Measurements from ENCODE around the gene RIBC1. TPM values are rescaled to one million over a fixed set of nuclear protein-coding genes. Genes with fewer than 3 reads are reported as not detected.
"Not testable (repeated sequence)": the region's sequence is repeated elsewhere in the genome, so short reads cannot be mapped to it uniquely, and the experiment has no call there.

RIBC1 gene
- total RNA-seq, 2 donors from 2014 or later = 0.71 to 0.74 TPM

DNA sequence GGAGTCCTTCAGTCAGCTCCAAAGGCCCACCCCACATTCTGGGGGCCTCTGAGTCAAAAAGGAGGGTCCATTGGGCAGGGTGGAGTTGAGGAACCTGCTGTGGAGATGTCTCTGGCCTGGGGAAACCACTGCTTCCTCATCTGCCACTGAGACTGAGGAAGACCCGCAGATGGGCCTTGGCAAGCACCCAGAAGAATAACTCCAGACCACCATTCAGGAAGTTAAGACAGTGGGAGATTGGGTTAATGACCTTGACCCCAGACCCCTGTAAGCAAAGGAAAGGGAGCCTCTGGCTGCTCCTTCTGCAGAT is 19.6 kb downstream of the RIBC1 start:
- Mint-ChIP-seq H3K27ac (no peak overlapping the region), H3K9me3 (no peaks in the 10 kb centered on the region), H3K27me3 (no peaks in the 10 kb centered on the region), H3K4me3 (peak overlapping the region; percentile 81), H3K36me3 (ENCODE audit: low read depth) (no peaks in the 10 kb centered on the region), H3K4me1 (peaks cover 6% of the 10 kb centered on the region)
- no peak for ATAC-seq (replicated peaks)

DNA sequence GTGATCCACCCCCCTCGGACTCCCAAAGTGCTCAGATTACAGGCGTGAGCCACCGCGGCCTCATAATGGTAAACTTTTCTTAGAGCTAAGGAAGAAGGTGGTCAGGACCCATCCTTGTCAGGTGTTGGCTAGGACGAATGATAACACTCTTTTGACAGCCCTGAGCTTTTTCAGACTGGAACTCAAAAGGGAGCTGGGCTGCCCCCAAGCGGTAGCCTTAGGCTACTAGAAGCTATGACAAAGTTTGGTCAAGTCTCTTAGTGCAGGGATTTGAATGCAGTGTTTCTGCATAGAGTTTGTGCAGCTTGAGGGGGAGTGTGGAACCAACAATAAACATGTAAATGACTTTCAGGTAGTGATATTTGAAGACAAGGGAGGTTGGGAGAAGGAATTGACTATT is 23.3 kb downstream of the RIBC1 start:
- H3K4me3 Mint-ChIP-seq = no peak overlapping the region
- ATAC-seq (replicated peaks) = peak; percentile 44
- H3K27me3 Mint-ChIP-seq = no peaks in the 10 kb centered on the region
- H3K9me3 Mint-ChIP-seq = no peaks in the 10 kb centered on the region
- H3K27ac Mint-ChIP-seq = no peak overlapping the region
- H3K36me3 Mint-ChIP-seq (ENCODE audit: low read depth) = no peaks in the 10 kb centered on the region
- no peaks in the 10 kb centered on the region for H3K4me1 Mint-ChIP-seq

DNA sequence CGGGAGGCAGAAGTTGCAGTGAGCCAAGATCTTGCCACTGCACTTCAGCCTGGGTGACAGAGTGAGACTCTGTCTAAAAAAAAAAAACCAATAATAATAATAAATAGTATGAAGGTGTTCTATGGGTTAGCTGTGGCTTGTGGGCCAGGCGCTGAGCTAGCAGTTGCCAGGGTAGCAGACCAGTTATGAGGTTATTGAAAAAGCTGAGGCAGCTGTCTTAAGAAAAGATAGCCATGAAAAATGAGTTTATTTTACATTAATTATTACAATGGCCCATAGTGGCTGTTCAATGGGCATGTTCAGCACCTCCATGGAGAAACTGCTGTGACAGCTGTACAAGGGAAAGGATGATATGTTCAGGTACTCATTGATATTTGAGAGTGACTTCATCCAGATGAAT is 24.8 kb downstream of the RIBC1 start:
- no peak overlapping the region for H3K4me3 Mint-ChIP-seq
- ATAC-seq (replicated peaks) = no peak
- H3K27ac Mint-ChIP-seq = no peak overlapping the region
- H3K4me1 Mint-ChIP-seq = no peaks in the 10 kb centered on the region
- H3K27me3 Mint-ChIP-seq = no peaks in the 10 kb centered on the region
- no peaks in the 10 kb centered on the region for H3K36me3 Mint-ChIP-seq (ENCODE audit: low read depth)
- H3K9me3 Mint-ChIP-seq = no peaks in the 10 kb centered on the region

DNA sequence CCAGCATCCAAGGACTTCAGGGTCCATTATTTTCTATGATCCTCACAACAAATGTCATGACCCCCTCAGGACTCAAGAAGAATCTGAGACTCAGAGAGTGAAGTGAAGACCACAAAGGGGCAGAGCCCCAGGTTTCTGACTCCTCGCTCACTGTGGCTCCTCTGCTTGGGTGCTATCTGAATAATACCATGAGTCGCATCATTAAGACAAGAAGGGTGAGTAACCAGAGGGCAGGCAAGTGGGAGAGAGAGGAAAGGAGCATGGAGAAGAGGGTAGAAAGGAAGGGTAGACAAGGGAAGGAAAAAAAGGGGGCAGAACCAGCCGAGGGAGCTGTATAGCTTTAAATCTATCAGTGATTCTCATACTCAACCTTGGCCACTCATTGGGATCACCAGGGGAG is 27.0 kb downstream of the RIBC1 start:
- H3K27me3 Mint-ChIP-seq = no peaks in the 10 kb centered on the region
- no peak overlapping the region for H3K4me3 Mint-ChIP-seq
- no peak for ATAC-seq (replicated peaks)
- no peak overlapping the region for H3K27ac Mint-ChIP-seq
- no peaks in the 10 kb centered on the region for H3K9me3 Mint-ChIP-seq
- no peaks in the 10 kb centered on the region for H3K36me3 Mint-ChIP-seq (ENCODE audit: low read depth)
- H3K4me1 Mint-ChIP-seq = no peaks in the 10 kb centered on the region

DNA sequence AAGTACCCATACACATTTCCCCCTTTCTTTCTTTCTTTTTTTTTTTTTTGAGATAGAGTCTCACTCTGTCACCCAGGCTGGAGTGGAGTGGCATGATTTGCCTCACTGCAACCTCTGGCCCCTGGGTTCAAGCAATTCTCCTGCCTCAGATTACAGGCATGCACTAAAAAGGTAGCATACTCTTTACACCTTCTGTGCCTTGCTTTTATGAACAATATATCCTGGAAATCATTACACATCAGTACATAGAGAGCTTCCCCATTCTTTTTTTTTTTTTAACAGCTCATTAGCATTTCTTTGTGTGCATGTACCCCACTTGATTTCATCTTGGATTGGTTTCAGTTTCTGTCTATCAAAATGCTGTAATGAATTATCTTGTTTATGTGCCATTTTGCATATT is 30.1 kb downstream of the RIBC1 start:
- no peak for ATAC-seq (replicated peaks)
- Mint-ChIP-seq H3K9me3 (no peaks in the 10 kb centered on the region), H3K4me1 (no peaks in the 10 kb centered on the region), H3K4me3 (no peak overlapping the region), H3K27ac (no peak overlapping the region), H3K27me3 (peaks cover 3% of the 10 kb centered on the region), H3K36me3 (ENCODE audit: low read depth) (no peaks in the 10 kb centered on the region)

DNA sequence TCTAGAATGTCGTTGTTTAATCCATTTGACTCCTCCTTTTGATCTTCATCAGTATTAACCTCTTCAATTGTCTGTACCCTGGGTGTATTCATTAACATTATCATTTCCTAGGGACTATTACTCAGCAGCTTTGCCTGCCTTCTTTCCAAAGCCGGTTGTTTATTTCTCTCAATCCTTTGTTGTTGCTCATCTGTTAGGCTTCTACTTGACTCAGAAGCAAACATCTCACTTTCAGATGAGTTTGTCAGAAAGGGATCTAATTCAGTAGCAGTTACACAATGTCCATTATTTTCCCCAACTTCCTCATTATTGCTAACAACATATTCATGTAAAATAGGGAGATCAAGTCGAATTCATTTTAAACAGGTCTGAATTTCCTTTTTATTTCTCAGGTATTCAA is 33.6 kb downstream of the RIBC1 start:
- Mint-ChIP-seq H3K27ac (no peak overlapping the region), H3K27me3 (peaks cover 3% of the 10 kb centered on the region), H3K36me3 (ENCODE audit: low read depth) (no peaks in the 10 kb centered on the region), H3K4me1 (no peaks in the 10 kb centered on the region), H3K4me3 (no peak overlapping the region), H3K9me3 (no peaks in the 10 kb centered on the region)
- ATAC-seq (replicated peaks) = no peak

DNA sequence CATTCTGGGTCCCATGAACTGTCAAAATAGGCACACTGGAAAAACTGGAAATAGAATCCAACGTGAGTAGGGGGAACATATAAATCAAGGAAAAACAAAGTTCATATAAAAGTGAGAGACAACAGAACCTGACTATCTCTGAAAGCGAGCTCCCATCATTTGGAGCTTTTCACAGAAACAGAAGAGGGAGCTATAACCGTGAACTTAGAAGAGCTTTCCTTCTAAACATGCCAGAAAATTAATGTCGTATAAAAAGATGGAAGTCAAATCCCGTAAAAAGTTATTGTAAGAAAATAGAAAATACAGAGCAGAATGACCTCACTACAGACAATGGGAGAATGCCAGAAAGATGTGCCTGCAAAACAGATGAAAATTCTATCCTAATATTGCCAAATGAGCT is 35.4 kb downstream of the RIBC1 start:
- no peak overlapping the region for H3K27ac Mint-ChIP-seq
- no peaks in the 10 kb centered on the region for H3K36me3 Mint-ChIP-seq (ENCODE audit: low read depth)
- ATAC-seq (replicated peaks) = no peak
- H3K4me1 Mint-ChIP-seq = no peaks in the 10 kb centered on the region
- no peak overlapping the region for H3K4me3 Mint-ChIP-seq
- H3K9me3 Mint-ChIP-seq = no peaks in the 10 kb centered on the region
- peaks cover 3% of the 10 kb centered on the region for H3K27me3 Mint-ChIP-seq

DNA sequence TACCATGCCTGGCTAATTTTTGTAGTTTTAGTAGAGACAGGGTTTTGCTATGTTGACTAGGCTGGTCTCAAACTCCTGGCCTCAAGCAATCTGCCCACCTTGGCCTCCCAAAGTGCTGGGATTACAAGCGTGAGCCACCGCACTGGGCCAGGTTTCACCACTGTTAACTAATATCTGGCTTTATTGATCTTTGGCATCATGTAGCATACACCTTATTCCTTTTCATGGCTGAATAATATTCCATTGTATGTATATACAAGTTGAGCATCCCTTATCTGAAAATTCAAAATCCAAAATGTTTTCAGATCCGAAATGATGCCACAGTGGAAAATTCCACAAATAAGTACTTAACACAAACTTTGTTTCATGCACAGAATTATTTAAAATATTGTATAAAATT is 46.0 kb downstream of the RIBC1 start:
- not testable (repeated sequence) for H3K9me3 Mint-ChIP-seq; H3K27ac Mint-ChIP-seq; H3K4me1 Mint-ChIP-seq; H3K4me3 Mint-ChIP-seq; H3K36me3 Mint-ChIP-seq (ENCODE audit: low read depth); ATAC-seq (replicated peaks)
- peaks cover 12% of the 10 kb centered on the region for H3K27me3 Mint-ChIP-seq

DNA sequence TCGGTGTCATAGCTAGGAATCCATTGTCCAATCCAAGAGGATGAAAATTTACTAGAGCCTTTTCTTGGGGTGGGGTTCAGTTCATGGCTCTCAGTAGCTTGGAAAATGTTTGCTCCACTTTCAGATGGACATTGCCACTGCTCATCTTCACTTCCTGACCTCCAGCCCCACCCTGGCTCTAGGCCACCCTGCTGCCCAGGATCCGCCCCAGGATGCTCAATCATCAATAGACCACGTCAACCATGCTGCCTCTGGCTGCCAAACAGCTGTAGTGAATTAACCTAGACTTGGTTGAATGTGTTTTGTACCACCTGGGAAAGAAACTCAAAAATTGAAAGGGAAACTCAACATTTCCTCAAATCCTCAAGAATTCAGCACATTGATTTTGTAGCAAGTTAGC is 48.7 kb downstream of the RIBC1 start:
- Mint-ChIP-seq H3K36me3 (ENCODE audit: low read depth) (no peaks in the 10 kb centered on the region), H3K27me3 (peaks cover 16% of the 10 kb centered on the region), H3K4me1 (no peaks in the 10 kb centered on the region)

DNA sequence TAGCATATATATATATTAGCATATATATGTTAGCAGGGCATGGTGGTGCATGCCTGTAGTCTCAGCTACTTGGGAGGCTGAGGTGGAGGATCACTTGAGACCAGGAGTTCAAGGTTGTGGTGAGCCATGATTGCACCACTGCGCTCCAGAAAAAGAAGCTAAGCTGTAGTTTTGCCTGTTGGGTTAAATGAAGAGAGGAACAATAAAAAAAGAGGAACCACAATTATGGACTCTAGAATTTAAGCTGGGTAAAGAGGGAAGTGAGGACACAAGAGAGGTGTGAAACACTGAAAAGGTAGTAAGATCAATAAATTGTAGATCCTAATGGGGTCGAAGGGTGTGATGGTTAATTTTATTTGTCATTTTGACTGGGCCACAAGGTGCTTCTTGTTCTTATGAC is 52.0 kb downstream of the RIBC1 start:
- Mint-ChIP-seq H3K4me1 (no peaks in the 10 kb centered on the region), H3K27me3 (peaks cover 16% of the 10 kb centered on the region), H3K4me3 (no peak overlapping the region), H3K36me3 (ENCODE audit: low read depth) (no peaks in the 10 kb centered on the region), H3K9me3 (no peaks in the 10 kb centered on the region), H3K27ac (no peak overlapping the region)
- ATAC-seq (replicated peaks) = no peak

More for the DNA sequence above, 48.7 kb downstream of the RIBC1 start:
- ATAC-seq (replicated peaks) = no peak
- H3K27ac Mint-ChIP-seq = no peak overlapping the region
- H3K4me3 Mint-ChIP-seq = no peak overlapping the region
- no peaks in the 10 kb centered on the region for H3K9me3 Mint-ChIP-seq

DNA sequence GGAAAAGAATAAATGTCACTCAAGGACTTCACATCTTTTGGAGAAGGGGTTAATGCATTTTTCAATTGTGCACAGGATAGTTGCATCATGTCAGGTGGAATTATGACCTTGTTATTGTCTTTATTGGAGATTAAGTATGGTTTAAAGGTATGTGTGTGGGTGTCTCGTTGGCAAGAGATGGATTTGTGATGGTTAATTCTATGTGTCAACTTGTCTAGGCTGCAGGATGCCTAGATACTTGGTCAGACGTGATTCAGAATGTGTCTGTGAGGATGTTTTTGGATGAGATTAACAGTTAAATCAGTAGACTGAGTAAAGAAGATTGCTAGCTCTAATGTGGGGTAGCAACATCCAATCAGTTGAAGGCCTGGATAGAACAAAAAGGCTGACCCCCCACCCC is 53.7 kb downstream of the RIBC1 start:
- Mint-ChIP-seq H3K27me3 (peaks cover 10% of the 10 kb centered on the region), H3K27ac (no peak overlapping the region), H3K4me3 (no peak overlapping the region), H3K4me1 (no peaks in the 10 kb centered on the region), H3K9me3 (no peaks in the 10 kb centered on the region), H3K36me3 (ENCODE audit: low read depth) (no peaks in the 10 kb centered on the region)
- ATAC-seq (replicated peaks) = no peak

DNA sequence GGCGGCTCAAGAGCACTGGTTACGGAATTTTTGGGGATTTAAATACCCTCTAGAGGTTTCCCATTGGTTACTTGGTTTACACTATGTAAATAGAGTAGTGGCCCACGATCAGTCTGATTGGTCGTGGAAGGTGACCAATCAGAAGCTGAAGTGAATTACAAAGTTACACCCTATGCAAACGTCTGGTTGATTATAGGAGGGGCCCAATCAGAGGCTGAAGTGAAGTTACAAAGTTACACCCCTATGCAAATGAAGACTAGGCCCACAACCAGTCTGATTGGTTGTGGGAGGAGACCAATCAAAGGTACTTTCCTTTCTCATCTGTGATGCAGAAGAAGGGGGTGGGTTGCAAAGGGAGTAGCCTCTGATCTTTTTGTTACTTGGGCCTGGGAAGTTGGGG is 56.6 kb downstream of the RIBC1 start:
- Mint-ChIP-seq H3K36me3 (ENCODE audit: low read depth) (no peaks in the 10 kb centered on the region), H3K4me3 (no peak overlapping the region), H3K4me1 (no peaks in the 10 kb centered on the region), H3K9me3 (no peaks in the 10 kb centered on the region), H3K27me3 (no peaks in the 10 kb centered on the region), H3K27ac (no peak overlapping the region)
- no peak for ATAC-seq (replicated peaks)

Other genes with a start within 250 kb of the RIBC1 start
- 100 to 1,000 TPM in 1 of 2 donors, 10 to 100 TPM in 1; 93.3 to 147 TPM for gene KDM5C, start 197.7 kb upstream of the RIBC1 start, total RNA-seq
- under 1 TPM; 0.32 to 0.56 TPM for gene IQSEC2, start 141.3 kb upstream of the RIBC1 start, total RNA-seq
- gene SMC1A, start 219 bp upstream of the RIBC1 start, total RNA-seq = 100 to 1,000 TPM in 1 of 2 donors, 10 to 100 TPM in 1; 77.6 to 124 TPM
- 100 to 1,000 TPM in 1 of 2 donors, 10 to 100 TPM in 1; 52.3 to 149 TPM for gene HSD17B10, start 11.5 kb downstream of the RIBC1 start, total RNA-seq